ENCODE results near the gene ETS2. TPM values are rescaled to one million over a fixed set of nuclear protein-coding genes. Genes with fewer than 3 reads are reported as not detected.

The ETS2 gene
- total and polyA plus RNA-seq, 7 donors, result 37.0 to 494 (median 94.5) TPM

DNA sequence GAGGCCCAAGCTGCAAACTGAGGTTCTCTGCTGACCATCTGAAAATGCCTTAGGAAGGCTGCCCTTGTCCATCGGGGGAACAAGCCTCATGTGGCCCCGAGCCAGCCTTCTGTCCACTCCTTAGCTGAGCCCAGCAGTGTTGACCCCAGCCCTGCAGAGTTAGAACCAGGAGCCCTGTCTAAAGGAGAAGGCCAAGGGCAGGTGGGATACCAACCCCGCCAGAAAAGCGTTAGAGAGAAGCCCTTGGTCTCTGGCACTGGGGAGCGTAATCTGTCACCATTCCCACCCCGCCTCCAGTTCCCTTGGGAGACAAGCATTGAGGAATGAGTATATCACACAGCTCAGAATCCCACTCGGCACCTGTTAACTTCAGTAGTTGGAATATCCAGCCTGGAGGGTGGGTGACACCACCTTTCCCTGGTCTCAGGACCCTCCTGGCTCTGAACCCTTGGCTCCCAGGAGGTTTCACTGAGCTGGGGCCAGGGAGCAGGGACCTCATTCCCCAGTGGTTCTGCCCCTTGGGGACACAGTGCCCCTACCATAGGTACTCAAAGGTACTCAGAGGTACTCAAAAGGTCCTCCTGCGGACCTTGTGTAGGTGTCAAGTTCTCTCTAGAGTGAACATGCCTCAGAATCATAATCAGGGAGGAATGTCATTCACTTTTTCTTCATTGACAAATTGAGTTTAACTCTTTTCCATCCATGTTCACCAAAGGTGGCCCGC is 16.4 kb downstream of the ETS2 start:
- intact Hi-C loops (cut with DNase I), result loop anchor here (5.0 kb wide), 1 partner anchor 80 kb away; no protein-coding TSS in a partner anchor
- H3K4me1 ChIP-seq, result peaks cover 38% of the 10 kb centered on the region
- no peak overlapping the region for H3K4me3 ChIP-seq
- peaks cover 12 to 79% of the 10 kb centered on the region in 2 donors for H3K36me3 ChIP-seq (ENCODE audit: insufficient read depth in 1 of 2, low read depth in 1 of 2)
- 81 to 88% (median 84%) methylated on average over 9 of the region's 9 CpGs for WGBS, 3 donors
- no peak for DNase-seq
- TF ChIP-seq, protein P1, sequence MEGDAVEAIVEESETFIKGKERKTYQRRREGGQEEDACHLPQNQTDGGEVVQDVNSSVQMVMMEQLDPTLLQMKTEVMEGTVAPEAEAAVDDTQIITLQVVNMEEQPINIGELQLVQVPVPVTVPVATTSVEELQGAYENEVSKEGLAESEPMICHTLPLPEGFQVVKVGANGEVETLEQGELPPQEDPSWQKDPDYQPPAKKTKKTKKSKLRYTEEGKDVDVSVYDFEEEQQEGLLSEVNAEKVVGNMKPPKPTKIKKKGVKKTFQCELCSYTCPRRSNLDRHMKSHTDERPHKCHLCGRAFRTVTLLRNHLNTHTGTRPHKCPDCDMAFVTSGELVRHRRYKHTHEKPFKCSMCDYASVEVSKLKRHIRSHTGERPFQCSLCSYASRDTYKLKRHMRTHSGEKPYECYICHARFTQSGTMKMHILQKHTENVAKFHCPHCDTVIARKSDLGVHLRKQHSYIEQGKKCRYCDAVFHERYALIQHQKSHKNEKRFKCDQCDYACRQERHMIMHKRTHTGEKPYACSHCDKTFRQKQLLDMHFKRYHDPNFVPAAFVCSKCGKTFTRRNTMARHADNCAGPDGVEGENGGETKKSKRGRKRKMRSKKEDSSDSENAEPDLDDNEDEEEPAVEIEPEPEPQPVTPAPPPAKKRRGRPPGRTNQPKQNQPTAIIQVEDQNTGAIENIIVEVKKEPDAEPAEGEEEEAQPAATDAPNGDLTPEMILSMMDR (IDR thresholded peaks at IDR 0.05), result no peak
- peak overlapping the region; percentile 82 for H3K27ac ChIP-seq
- no peaks in the 10 kb centered on the region for H3K9me3 ChIP-seq
- no peak for ATAC-seq
- H3K27me3 ChIP-seq (ENCODE audit: insufficient read depth in 3 of 3, low read length in 2 of 3), result no peaks in the 10 kb centered on the region

- TF ChIP-seq, protein P1 (IDR thresholded peaks at IDR 0.05), result no peak
- DNase-seq (no peak), ATAC-seq (peak in 1 of 4 donors; percentile 8)
- Histone ChIP-seq H3K27ac (peak overlapping the region; percentile 82), H3K4me3 (no peak overlapping the region), H3K4me1 (peaks cover 38% of the 10 kb centered on the region), H3K9me3 (no peaks in the 10 kb centered on the region), H3K27me3 (ENCODE audit: insufficient read depth in 3 of 3, low read length in 2 of 3) (no peaks in the 10 kb centered on the region), H3K36me3 (ENCODE audit: insufficient read depth in 1 of 2, low read depth in 1 of 2) (peaks cover 12 to 72% of the 10 kb centered on the region in 2 donors)
- intact Hi-C loops (cut with DNase I), result loop anchor here (5.0 kb wide), 1 partner anchor 79 kb away; no protein-coding TSS in a partner anchor
- WGBS, 3 donors, result 68 to 71% (median 71%) methylated on average over 26 of the region's 26 CpGs
Observed at GRCh38 chr21:38822778-38823238, 17.1 kb downstream of the ETS2 start.

DNA sequence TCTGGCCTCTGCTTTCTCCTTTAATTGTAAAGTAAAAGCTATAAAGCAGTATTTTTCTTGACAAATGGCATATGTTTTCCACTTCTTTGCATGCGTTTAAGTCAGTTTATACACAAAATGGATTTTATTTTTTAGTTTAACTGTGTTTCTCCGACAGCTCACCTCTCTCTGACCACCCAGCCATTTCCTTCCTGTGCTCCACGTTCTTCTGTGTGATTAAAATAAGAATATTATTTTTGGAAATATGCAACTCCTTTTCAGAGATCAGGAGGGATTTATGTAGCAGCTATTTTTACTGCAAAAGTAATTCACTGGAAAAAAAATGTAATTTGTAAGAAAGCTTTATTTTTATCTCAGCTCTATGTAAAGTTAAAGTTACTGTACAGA is 18.0 kb downstream of the ETS2 start:
- Histone ChIP-seq H3K27me3 (ENCODE audit: insufficient read depth in 3 of 3, low read length in 2 of 3) (no peaks in the 10 kb centered on the region), H3K9me3 (no peaks in the 10 kb centered on the region), H3K36me3 (ENCODE audit: insufficient read depth in 1 of 2, low read depth in 1 of 2) (peaks cover 12 to 63% of the 10 kb centered on the region in 2 donors), H3K4me1 (peaks cover 34% of the 10 kb centered on the region), H3K4me3 (no peak overlapping the region), H3K27ac (peak overlapping the region; percentile 82)
- ATAC-seq, result no peak
- WGBS, 3 donors, result 56 to 66% (median 63%) methylated on average over 3 of the region's 3 CpGs
- DNase-seq, result no peak
- TF ChIP-seq, protein P1 (IDR thresholded peaks at IDR 0.05), result no peak
- intact Hi-C loops (cut with DNase I), result loop anchor here (5.0 kb wide), 1 partner anchor 79 kb away; no protein-coding TSS in a partner anchor

DNA sequence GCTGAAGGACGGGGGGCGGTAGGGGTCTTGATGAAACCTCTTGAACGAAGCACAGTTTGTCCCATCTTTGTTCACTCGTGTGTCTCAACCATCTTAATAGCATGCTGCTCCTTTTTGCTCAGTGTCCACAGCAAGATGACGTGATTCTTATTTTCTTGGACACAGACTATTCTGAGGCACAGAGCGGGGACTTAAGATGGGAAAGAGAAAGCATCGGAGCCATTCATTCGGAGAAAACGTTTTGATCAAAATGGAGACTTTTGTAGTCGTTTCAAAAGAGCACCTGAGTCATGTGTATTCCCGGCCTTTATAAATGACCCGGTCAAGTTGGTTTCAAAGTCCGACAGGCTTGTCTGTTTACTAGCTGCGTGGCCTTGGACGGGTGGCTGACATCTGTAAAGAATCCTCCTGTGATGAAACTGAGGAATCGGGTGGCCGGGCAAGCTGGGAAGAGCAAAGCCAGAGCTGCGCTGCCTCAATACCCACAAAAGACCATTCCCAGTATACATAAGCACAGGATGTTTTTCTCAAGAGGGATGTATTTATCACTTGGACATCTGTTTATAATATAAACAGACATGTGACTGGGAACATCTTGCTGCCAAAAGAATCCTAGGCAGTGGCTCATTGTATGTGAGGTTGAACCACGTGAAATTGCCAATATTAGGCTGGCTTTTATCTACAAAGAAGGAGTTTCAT is 18.5 kb downstream of the ETS2 start:
- H3K36me3 ChIP-seq (ENCODE audit: insufficient read depth in 1 of 2, low read depth in 1 of 2), result peaks cover 12 to 57% of the 10 kb centered on the region in 2 donors
- H3K4me3 ChIP-seq, result no peak overlapping the region
- DNase-seq, result no peak
- WGBS, 3 donors, result 61 to 64% (median 63%) methylated on average over 19 of the region's 19 CpGs
- peaks cover 33% of the 10 kb centered on the region for H3K4me1 ChIP-seq
- H3K9me3 ChIP-seq, result no peaks in the 10 kb centered on the region
- TF ChIP-seq, protein P1 (IDR thresholded peaks at IDR 0.05), result no peak
- no peaks in the 10 kb centered on the region for H3K27me3 ChIP-seq (ENCODE audit: insufficient read depth in 3 of 3, low read length in 2 of 3)
- intact Hi-C loops (cut with DNase I), result loop anchor here (5.0 kb wide), 1 partner anchor 78 kb away; no protein-coding TSS in a partner anchor
- peak in 3 of 4 donors; percentile 16 to 47 (median 45) for ATAC-seq
- peak overlapping the region; percentile 82 for H3K27ac ChIP-seq
